Dermis microvascular lymphatic vessel endothelial cell (primary cell): Measurements from ENCODE around the gene CSPG5. TPM values are rescaled to one million over a fixed set of nuclear protein-coding genes. Genes with fewer than 3 reads are reported as not detected.

Source experiments
- total RNA-seq: library from RNA; depleted of rRNA; stranded (reverse); fragments of >200 nt; gene quantifications from 2 replicates; pipeline ENCODE4 v1.2.1, GENCODE V29; 2014

The CSPG5 gene
- total RNA-seq, 1 donor from 2014 or later: 0.26 TPM

Other genes starting within 250 kb of the CSPG5 start
- 9.5 and 21.9 TPM in 2 replicates for gene PTPN23, start 197.8 kb downstream of the CSPG5 start, total RNA-seq
- gene SCAP, start 102.9 kb downstream of the CSPG5 start, total RNA-seq: 39.2 and 55.9 TPM in 2 replicates
- gene ELP6, start 65.2 kb downstream of the CSPG5 start, total RNA-seq: 27.9 and 34.6 TPM in 2 replicates
- gene SMARCC1, start 203.0 kb upstream of the CSPG5 start, total RNA-seq: 25.7 and 27.2 TPM in 2 replicates
- 44.3 and 63.3 TPM in 2 replicates for gene DHX30, start 224.3 kb upstream of the CSPG5 start, total RNA-seq